Mesenchymal stem cell (in vitro differentiated cells and primary cell): ENCODE results near the gene SETDB2.
"Not testable (repeated sequence)": the region's sequence is repeated elsewhere in the genome, so short reads cannot be mapped to it uniquely, and the experiment has no call there.

Source experiments
- DNase-seq: peaks from one replicate; pipeline ENCODE4 v3.0.0-alpha.2; 2013
- H2AFZ ChIP-seq: one replicate; pipeline ENCODE4 v1.6.1; 2013; ENCODE audit warnings: low read depth, mild to moderate bottlenecking, control low read depth, inconsistent platforms, low read length, moderate library complexity
- H2AK5ac ChIP-seq: 2 replicates; pipeline ENCODE4 v1.6.1; 2013; ENCODE audit warnings: low read length, moderate library complexity, mild to moderate bottlenecking, inconsistent platforms; ENCODE audit not compliant: severe bottlenecking
- H2BK120ac ChIP-seq: one replicate; pipeline ENCODE4 v1.6.1; 2013; ENCODE audit warnings: low read depth, mild to moderate bottlenecking, inconsistent platforms, low read length, moderate library complexity
- H2BK12ac ChIP-seq, 2 experiments: one replicate each; pipeline ENCODE4 v1.6.1; 2013; ENCODE audit warnings: inconsistent platforms in 2 of 2, low read length in 2 of 2, mild to moderate bottlenecking in 2 of 2, moderate library complexity in 2 of 2, control low read depth in 1 of 2
- H2BK15ac ChIP-seq: one replicate; pipeline ENCODE4 v1.6.1; 2013; ENCODE audit warnings: mild to moderate bottlenecking, low read depth, inconsistent platforms; ENCODE audit not compliant: poor library complexity, severe bottlenecking
- H2BK5ac ChIP-seq: 2 replicates; pipeline ENCODE4 v1.6.1; 2013; ENCODE audit warnings: low read depth, mild to moderate bottlenecking, low read length, control low read depth, inconsistent platforms; ENCODE audit not compliant: poor library complexity, severe bottlenecking
- H3K14ac ChIP-seq, 2 experiments: one replicate each; pipeline ENCODE4 v1.6.1; 2013; ENCODE audit warnings: inconsistent platforms in 2 of 2, low read length in 2 of 2, control low read depth in 1 of 2, mild to moderate bottlenecking in 1 of 2, moderate library complexity in 1 of 2
- H3K18ac ChIP-seq, 2 experiments: one replicate each; pipeline ENCODE4 v1.6.1; 2013; ENCODE audit warnings: inconsistent platforms in 2 of 2, low read length in 2 of 2, control low read depth in 1 of 2, low read depth in 1 of 2, mild to moderate bottlenecking in 1 of 2
- H3K23ac ChIP-seq, 2 experiments: one replicate each; pipeline ENCODE4 v1.6.1; 2013; ENCODE audit warnings: inconsistent platforms in 2 of 2, low read length in 2 of 2, mild to moderate bottlenecking in 2 of 2, moderate library complexity in 2 of 2, control low read depth in 1 of 2
- H3K27ac ChIP-seq: 2 replicates; pipeline ENCODE4 v1.5.1; 2013; ENCODE audit warnings: mild to moderate bottlenecking, moderate library complexity, low read length, control low read depth, inconsistent platforms; ENCODE audit not compliant: poor library complexity, severe bottlenecking
- H3K27me3 ChIP-seq, 2 experiments: 2 replicates each; pipeline versions ENCODE4 v1.6.1 to v1.7.0; 2013; ENCODE audit warnings: low read length in 2 of 2, mild to moderate bottlenecking in 2 of 2, moderate library complexity in 2 of 2, control low read depth in 1 of 2, inconsistent platforms in 1 of 2; ENCODE audit not compliant: control insufficient read depth in 1 of 2, insufficient read depth in 1 of 2
- H3K36me3 ChIP-seq, 2 experiments: 2 replicates each; pipeline versions ENCODE4 v1.6.1 to v1.7.0; 2013; ENCODE audit warnings: low read length in 2 of 2, control low read depth in 1 of 2, inconsistent platforms in 1 of 2, low read depth in 1 of 2, mild to moderate bottlenecking in 1 of 2; ENCODE audit not compliant: insufficient read depth in 2 of 2, control insufficient read depth in 1 of 2
- H3K4ac ChIP-seq, 2 experiments: one replicate each; pipeline ENCODE4 v1.6.1; 2013; ENCODE audit warnings: inconsistent platforms in 2 of 2, low read length in 2 of 2, mild to moderate bottlenecking in 2 of 2, moderate library complexity in 2 of 2, control low read depth in 1 of 2, low read depth in 1 of 2
- H3K4me1 ChIP-seq: 2 replicates; pipeline ENCODE4 v1.6.1; 2013; ENCODE audit warnings: low read depth, low read length, control low read depth; ENCODE audit not compliant: control insufficient read depth, insufficient read depth
- H3K4me2 ChIP-seq: 2 replicates; pipeline ENCODE4 v1.6.1; 2013; ENCODE audit warnings: low read length, mild to moderate bottlenecking, inconsistent platforms; ENCODE audit not compliant: poor library complexity, severe bottlenecking
- H3K4me3 ChIP-seq, 2 experiments: 2 replicates each; pipeline versions ENCODE4 v1.5.1 to v1.7.0; 2013; ENCODE audit warnings: low read length in 2 of 2, mild to moderate bottlenecking in 2 of 2, control low read depth in 1 of 2, low read depth in 1 of 2; ENCODE audit not compliant: insufficient read depth in 1 of 2
- H3K79me1 ChIP-seq: replicated peaks from 2 replicates; pipeline ENCODE4 v1.6.1; 2013; ENCODE audit warnings: mild to moderate bottlenecking, control low read depth, low read length, inconsistent platforms; ENCODE audit not compliant: poor library complexity, severe bottlenecking
- H3K9ac ChIP-seq: 2 replicates; pipeline ENCODE4 v1.7.0; 2013; ENCODE audit warnings: mild to moderate bottlenecking, low read length, moderate library complexity
- H3K9me3 ChIP-seq: 2 replicates; pipeline ENCODE4 v1.7.0; 2013; ENCODE audit warnings: mild to moderate bottlenecking, low read length; ENCODE audit not compliant: control insufficient read depth
- H4K8ac ChIP-seq: one replicate; pipeline ENCODE4 v1.6.1; 2013; ENCODE audit warnings: inconsistent platforms, mild to moderate bottlenecking, low read length, moderate library complexity
- H4K91ac ChIP-seq: one replicate; pipeline ENCODE4 v1.6.1; 2013; ENCODE audit warnings: mild to moderate bottlenecking, low read length, inconsistent platforms
- WGBS: methylation state at CpG from one replicate; pipeline ENCODE4 v1.1.7; 2013; ENCODE audit warnings: mixed read lengths; 5-methylcytosine and 5-hydroxymethylcytosine counted together

SETDB2 gene

GRCh38 chr13:49495783-49496762, 52.0 kb downstream of the SETDB2 start, which contains the start of gene PHF11:
Gene PHF11 (plus strand): TSS chr13:49495953. CDS start chr13:49496002, 49 bp downstream.
- Histone ChIP-seq H2BK15ac (peak within 1 kb of the TSS; percentile 70), H2BK120ac (peak within 1 kb of the TSS; percentile 94), H3K4me3 (peak within 1 kb of the TSS; percentile 64 to 84), H3K4ac (peak within 1 kb of the TSS; percentile 96 to 98), H3K79me1 (peaks cover 5% of the 10 kb centered on the region), H3K23ac (no peak within 1 kb of the TSS), H3K27me3 (no peaks in the 10 kb centered on the region), H3K18ac (peak within 1 kb of the TSS; percentile 65 to 99), H3K9me3 (no peaks in the 10 kb centered on the region), H3K36me3 (peaks cover 0 to 20% of the 10 kb centered on the region in 2 experiments), H4K8ac (peak within 1 kb of the TSS; percentile 99), H3K4me1 (peaks cover 5% of the 10 kb centered on the region), H3K27ac (peak within 1 kb of the TSS; percentile 81), H3K14ac (peak within 1 kb of the TSS in 1 of 2 experiments; percentile 75), H2AFZ (peak within 1 kb of the TSS; percentile 94), H3K4me2 (peak within 1 kb of the TSS; percentile 81), H3K9ac (peak within 1 kb of the TSS; percentile 93), H4K91ac (peak within 1 kb of the TSS; percentile 99), H2AK5ac (no peak within 1 kb of the TSS), H2BK12ac (peak within 1 kb of the TSS; percentile 69 to 95), H2BK5ac (no peak within 1 kb of the TSS)
- 13% methylated on average over 53 of the region's 71 CpGs for WGBS
- peak; percentile 89 for DNase-seq

GRCh38 chr13:49496837-49497236, 52.8 kb downstream of the SETDB2 start:
- H3K23ac ChIP-seq, H3K14ac ChIP-seq, DNase-seq, H2BK120ac ChIP-seq, H3K79me1 ChIP-seq, H3K27ac ChIP-seq, H3K4me1 ChIP-seq, H3K27me3 ChIP-seq, H2BK5ac ChIP-seq, H2AFZ ChIP-seq, H3K9me3 ChIP-seq, H2AK5ac ChIP-seq, H2BK15ac ChIP-seq, H3K18ac ChIP-seq, H4K91ac ChIP-seq, H3K4me2 ChIP-seq: not testable (repeated sequence)
- WGBS: 91% methylated on average over 10 of the region's 11 CpGs
- Histone ChIP-seq H3K4ac (peak overlapping the region in 1 of 2 experiments; percentile 73), H3K9ac (peak overlapping the region; percentile 93), H3K36me3 (peaks cover 0 to 13% of the 10 kb centered on the region in 2 experiments), H2BK12ac (peak overlapping the region in 1 of 2 experiments; percentile 86), H4K8ac (peak overlapping the region; percentile 12), H3K4me3 (peak overlapping the region in 1 of 2 experiments; percentile 84)

- Histone ChIP-seq H2AFZ (no peak overlapping the region), H2BK15ac (no peak overlapping the region), H3K4ac (peak overlapping the region in 1 of 2 experiments; percentile 10), H3K9ac (no peak overlapping the region), H2AK5ac (no peak overlapping the region), H3K9me3 (no peaks in the 10 kb centered on the region), H3K14ac (no peak overlapping the region), H3K27me3 (no peaks in the 10 kb centered on the region), H3K27ac (no peak overlapping the region), H3K4me2 (peak overlapping the region; percentile 13), H3K18ac (no peak overlapping the region), H3K36me3 (peaks cover 0 to 8% of the 10 kb centered on the region in 2 experiments), H3K4me1 (peaks cover 5% of the 10 kb centered on the region), H2BK12ac (peak overlapping the region in 1 of 2 experiments; percentile 23), H3K79me1 (peaks cover 5% of the 10 kb centered on the region), H4K91ac (no peak overlapping the region), H3K23ac (no peak overlapping the region), H2BK120ac (no peak overlapping the region), H2BK5ac (no peak overlapping the region), H4K8ac (peak overlapping the region; percentile 12), H3K4me3 (no peak overlapping the region)
- DNase-seq: no peak
- 90% methylated on average over 5 of the region's 5 CpGs for WGBS
These were observed 53.2 kb downstream of the SETDB2 start for GRCh38 chr13:49497272-49497671.

GRCh38 chr13:49498206-49498605, 54.1 kb downstream of the SETDB2 start:
- peaks cover 6% of the 10 kb centered on the region in 2 experiments for H3K36me3 ChIP-seq
- no peak overlapping the region for H2BK15ac ChIP-seq
- H3K9ac ChIP-seq: no peak overlapping the region
- no peak overlapping the region for H3K23ac ChIP-seq
- no peaks in the 10 kb centered on the region for H3K9me3 ChIP-seq
- no peak overlapping the region for H2AK5ac ChIP-seq
- H3K4me2 ChIP-seq: no peak overlapping the region
- H2AFZ ChIP-seq: no peak overlapping the region
- no peak overlapping the region for H3K18ac ChIP-seq
- no peak overlapping the region for H2BK12ac ChIP-seq
- no peak overlapping the region for H3K4me3 ChIP-seq
- peaks cover 8% of the 10 kb centered on the region for H3K79me1 ChIP-seq
- H4K91ac ChIP-seq: no peak overlapping the region
- H2BK120ac ChIP-seq: no peak overlapping the region
- no peak overlapping the region for H3K14ac ChIP-seq
- H2BK5ac ChIP-seq: no peak overlapping the region
- H3K27ac ChIP-seq: no peak overlapping the region
- no peaks in the 10 kb centered on the region for H3K27me3 ChIP-seq
- DNase-seq: no peak
- H3K4ac ChIP-seq: no peak overlapping the region
- no peak overlapping the region for H4K8ac ChIP-seq
- H3K4me1 ChIP-seq: peaks cover 5% of the 10 kb centered on the region
- WGBS: 98% methylated on average over 4 of the region's 4 CpGs
